ENCODE data around the gene CSTF1. TPM values are rescaled to one million over a fixed set of nuclear protein-coding genes. Genes with fewer than 3 reads are reported as not detected.

Gene CSTF1
- total and polyA plus RNA-seq, 2 of the 4 experiments (the other 2 are of a cell fraction) = 48.8 to 105 TPM

DNA sequence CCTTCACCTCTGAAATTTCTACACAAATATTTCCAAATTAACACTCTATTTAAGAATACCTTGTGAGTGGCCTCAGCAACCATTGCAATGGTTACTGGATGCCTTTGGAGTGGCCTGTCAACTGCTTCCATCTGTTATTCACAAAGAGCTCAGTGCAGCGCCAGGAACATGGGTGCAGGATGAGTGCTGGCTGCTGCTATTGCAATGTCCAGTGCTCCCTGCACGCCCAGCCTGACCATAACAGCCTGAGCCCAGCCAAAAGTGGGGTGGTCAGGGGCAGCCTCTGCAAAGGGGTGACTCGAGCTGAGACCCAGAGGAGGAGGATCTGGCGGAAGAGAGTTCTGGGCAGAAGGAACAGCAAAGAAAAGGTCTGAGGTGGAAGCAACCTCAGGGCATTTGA, 38.0 kb downstream of the CSTF1 start:
- no TSS peak for BruUV-seq (replicated peaks)
- Histone ChIP-seq H4K5ac (ENCODE audit: low read depth, low read length) (peak overlapping the region; percentile 99), H2BK20ac (ENCODE audit: low read depth, low read length) (peak overlapping the region; percentile 99), H3K4me2 (ENCODE audit: low read depth, low read length) (no peak overlapping the region), H3K27ac (ENCODE audit: insufficient read depth, low read length) (peak overlapping the region; percentile 95), H4K20me1 (ENCODE audit: insufficient read depth, low read length) (no peaks in the 10 kb centered on the region), H2BK5ac (ENCODE audit: low read depth, low read length, poor library complexity, severe bottlenecking) (peak overlapping the region; percentile 97), H4K8ac (ENCODE audit: low read depth in 2 of 2, low read length in 2 of 2) (peak overlapping the region; percentile 94), H3K9me3 (ENCODE audit: control insufficient read depth, insufficient read depth, low read length) (no peaks in the 10 kb centered on the region), H3K27me3 (ENCODE audit: control insufficient read depth, insufficient read depth, low read length) (no peaks in the 10 kb centered on the region), H3K56ac (ENCODE audit: extremely low read depth, insufficient read depth, low read length) (peak overlapping the region; percentile 95; the same call in 1 of the 2 replicates), H3K4ac (ENCODE audit: low read depth, low read length) (peak overlapping the region; percentile 99), H2AFZ (replicated peaks; ENCODE audit: low read length, poor library complexity) (peak overlapping the region; percentile 79), H3K9ac (ENCODE audit: low read depth, low read length) (peak overlapping the region; percentile 56), H3K36me3 (ENCODE audit: control insufficient read depth, insufficient read depth, low read length) (peaks cover 4% of the 10 kb centered on the region), H3K4me1 (ENCODE audit: control insufficient read depth, insufficient read depth, low read length) (peaks cover 38% of the 10 kb centered on the region), H2AK5ac (ENCODE audit: low read depth, low read length) (peak overlapping the region; percentile 100), H3K79me1 (ENCODE audit: low read depth in 1 of 2, low read length in 2 of 2) (peaks cover 31 to 70% of the 10 kb centered on the region in 2 experiments), H3K4me3 (ENCODE audit: insufficient read depth, low read depth, low read length) (no peak overlapping the region), H2AK9ac (replicated peaks; ENCODE audit: low read depth, low read length, poor library complexity) (peak overlapping the region; percentile 91), H3K14ac (replicated peaks; ENCODE audit: low read depth, low read length) (peak overlapping the region; percentile 99), H2BK15ac (ENCODE audit: low read depth, low read length) (peak overlapping the region; percentile 98), H2BK120ac (ENCODE audit: low read depth, low read length) (peak overlapping the region; percentile 100), H3K18ac (ENCODE audit: low read depth, low read length) (peak overlapping the region; percentile 98), H3K23ac (ENCODE audit: low read depth, low read length) (peak overlapping the region; percentile 99), H3K9me1 (ENCODE audit: insufficient read depth, low read length) (peaks cover 29% of the 10 kb centered on the region), H4K91ac (ENCODE audit: insufficient read depth, low read depth, low read length) (peak overlapping the region; percentile 99)
- intact Hi-C loops (cut with micrococcal nuclease) (no loop called here), in situ Hi-C loops (cut with MboI; ENCODE audit: low sequenced_read_pairs) (no loop called here), dilution Hi-C loops (cut with HindIII; ENCODE audit: low sequenced_read_pairs, unreplicated experiment) (no loop called here)
- peak; percentile 12; the same call in 1 of the 2 replicates for ATAC-seq (ENCODE audit: low read depth)
- whole genome bisulfite sequencing, 2 experiments (ENCODE audit: extremely low coverage in 2 of 2, insufficient read length in 1 of 2) = 10% methylated on average over 3 of the region's 4 CpGs; no CpG with 5 or more reads in 1 of the 2 experiments
- no peak for DNase-seq
- TF ChIP-seq FOS (IDR thresholded peaks at IDR 0.05; ENCODE audit: low read depth, low read length) = no peak
- TF ChIP-seq CHD1 (IDR thresholded peaks at IDR 0.05; ENCODE audit: low read depth, low read length) = no peak
- TF ChIP-seq RAD21 (IDR thresholded peaks at IDR 0.05; ENCODE audit: low read length) = no peak
- no peak for TF ChIP-seq RCOR1 (IDR thresholded peaks at IDR 0.05; ENCODE audit: insufficient replicate concordance, low read length)
- TF ChIP-seq, protein P1, sequence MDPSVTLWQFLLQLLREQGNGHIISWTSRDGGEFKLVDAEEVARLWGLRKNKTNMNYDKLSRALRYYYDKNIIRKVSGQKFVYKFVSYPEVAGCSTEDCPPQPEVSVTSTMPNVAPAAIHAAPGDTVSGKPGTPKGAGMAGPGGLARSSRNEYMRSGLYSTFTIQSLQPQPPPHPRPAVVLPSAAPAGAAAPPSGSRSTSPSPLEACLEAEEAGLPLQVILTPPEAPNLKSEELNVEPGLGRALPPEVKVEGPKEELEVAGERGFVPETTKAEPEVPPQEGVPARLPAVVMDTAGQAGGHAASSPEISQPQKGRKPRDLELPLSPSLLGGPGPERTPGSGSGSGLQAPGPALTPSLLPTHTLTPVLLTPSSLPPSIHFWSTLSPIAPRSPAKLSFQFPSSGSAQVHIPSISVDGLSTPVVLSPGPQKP (IDR thresholded peaks at IDR 0.05; ENCODE audit: borderline replicate concordance, low read depth, low read length) = no peak
- TF ChIP-seq BHLHE40 (IDR thresholded peaks at IDR 0.05; ENCODE audit: low read depth, low read length) = no peak
- no peak for TF ChIP-seq MAZ (IDR thresholded peaks at IDR 0.05; ENCODE audit: borderline replicate concordance, low read depth, low read length)
- TF ChIP-seq MXI1 (IDR thresholded peaks at IDR 0.05; ENCODE audit: borderline replicate concordance, low read depth, low read length) = no peak
- TF ChIP-seq MAFK (IDR thresholded peaks at IDR 0.05; ENCODE audit: low read depth, low read length) = no peak
- no peak for TF ChIP-seq RFX5 (IDR thresholded peaks at IDR 0.05; ENCODE audit: low read depth, low read length)
- TF ChIP-seq POLR2A (IDR thresholded peaks at IDR 0.05; ENCODE audit: low read depth, low read length) = no peak
- TF ChIP-seq NFE2L2 (IDR thresholded peaks at IDR 0.05; ENCODE audit: low read depth, low read length) = no peak
- TF ChIP-seq CEBPB (IDR thresholded peaks at IDR 0.05; ENCODE audit: low read depth, low read length) = no peak
- CTCF ChIA-PET = no interaction called here
- POLR2A ChIA-PET (ENCODE audit: unreplicated experiment) = interaction anchor here (1.0 kb wide), 1 partner anchor 18 kb away, joined by 4 read pairs; the partner anchor contains the start of gene CASS4
